PC-9 (cell line): ENCODE results near the gene F12. TPM values are rescaled to one million over a fixed set of nuclear protein-coding genes. Genes with fewer than 3 reads are reported as not detected.

Source experiments
- BruUV-seq: library from RNA; stranded (reverse); fragments of 400-500 nt; replicated peaks from 2 replicates; lab custom pipeline; 2021; lab: Mats Ljungman, UMichigan
- CTCF ChIA-PET: fragments of 300-600 bp; sonication (Branson Sonifier 250); formaldehyde crosslinking; loops from one replicate; lab custom pipeline; 2022; ENCODE audit warnings: antibody characterized with exemption; lab: Charles Lee
- POLR2A ChIA-PET: fragments of 300-600 bp; sonication (Branson Sonifier 250); formaldehyde crosslinking; loops from one replicate; lab custom pipeline; 2022; ENCODE audit warnings: antibody characterized with exemption; ENCODE audit not compliant: unreplicated experiment; lab: Charles Lee
- DNase-seq, 2 experiments: peaks; one replicate each; pipeline versions ENCODE4 v3.0.0 to v3.0.0-alpha.2; 2015 to 2022; ENCODE audit warnings: mixed read lengths in 1 of 2
- H2AFZ ChIP-seq: fragments of 200-600 bp; sonication (generic); 2 replicates; pipeline ENCODE4 v1.8.1; 2017; ENCODE audit warnings: antibody characterized with exemption
- H3F3A ChIP-seq: fragments of 200-600 bp; sonication (generic); 2 replicates; pipeline ENCODE4 v1.8.1; 2017; ENCODE audit warnings: antibody characterized with exemption, mild to moderate bottlenecking, low read depth; ENCODE audit not compliant: insufficient read depth
- H3K27ac ChIP-seq: fragments of 200-600 bp; sonication (generic); 2 replicates; pipeline ENCODE4 v1.6.1; 2016; ENCODE audit warnings: mixed run types
- H3K27me3 ChIP-seq: fragments of 200-600 bp; sonication (generic); 2 replicates; pipeline ENCODE4 v1.6.1; 2016; ENCODE audit warnings: low read depth, mixed run types; ENCODE audit not compliant: insufficient read depth
- H3K36me3 ChIP-seq: fragments of 200-600 bp; sonication (generic); 2 replicates; pipeline ENCODE4 v1.6.1; 2016; ENCODE audit warnings: low read depth, mixed run types
- H3K4me1 ChIP-seq: fragments of 200-600 bp; sonication (generic); replicated peaks from 2 replicates; pipeline ENCODE4 v1.6.1; 2016; ENCODE audit warnings: mixed run types; ENCODE audit not compliant: insufficient read depth
- H3K4me2 ChIP-seq: fragments of 200-600 bp; sonication (generic); 2 replicates; pipeline ENCODE4 v1.6.1; 2017; ENCODE audit warnings: mixed run types
- H3K4me3 ChIP-seq: fragments of 200-600 bp; sonication (generic); 2 replicates; pipeline ENCODE4 v1.6.1; 2016; ENCODE audit warnings: mixed run types
- H3K79me2 ChIP-seq: fragments of 200-600 bp; sonication (generic); 2 replicates; pipeline ENCODE4 v1.6.1; 2017; ENCODE audit warnings: low read depth, mixed run types
- H3K9me2 ChIP-seq: fragments of 200-600 bp; sonication (generic); 2 replicates; pipeline ENCODE4 v1.8.1; 2017; ENCODE audit warnings: mild to moderate bottlenecking; ENCODE audit not compliant: insufficient read depth
- H3K9me3 ChIP-seq: fragments of 200-600 bp; sonication (generic); 2 replicates; pipeline ENCODE4 v1.8.1; 2016; ENCODE audit warnings: low read depth; ENCODE audit not compliant: insufficient read depth
- H4K20me1 ChIP-seq: fragments of 200-600 bp; sonication (generic); 2 replicates; pipeline ENCODE4 v1.8.1; 2017; ENCODE audit not compliant: insufficient read depth
- CTCF ChIP-seq: fragments of 200-600 bp; sonication (generic); conservative IDR thresholded peaks from 2 replicates; pipeline ENCODE4 v1.6.1; 2017; ENCODE audit warnings: mixed run types, antibody characterized with exemption, mild to moderate bottlenecking, moderate library complexity
- EZH2 ChIP-seq: fragments of 200-600 bp; sonication (generic); IDR thresholded peaks from 2 replicates; pipeline ENCODE4 v1.8.0; 2017; ENCODE audit warnings: antibody characterized with exemption, low read depth
- intact Hi-C: fragments of 100-400 bp; cut with micrococcal nuclease; formaldehyde crosslinking; loops from one replicate; pipeline ENCODE4 v1.10.0; 2022; ENCODE audit not compliant: unreplicated experiment
- total RNA-seq: library from RNA; stranded (reverse); gene quantifications from 2 replicates; pipeline ENCODE4 v1.2.3, GENCODE V29; 2021

Gene F12
- total RNA-seq, 1 experiment from 2014 or later, result 14.5 TPM

DNA sequence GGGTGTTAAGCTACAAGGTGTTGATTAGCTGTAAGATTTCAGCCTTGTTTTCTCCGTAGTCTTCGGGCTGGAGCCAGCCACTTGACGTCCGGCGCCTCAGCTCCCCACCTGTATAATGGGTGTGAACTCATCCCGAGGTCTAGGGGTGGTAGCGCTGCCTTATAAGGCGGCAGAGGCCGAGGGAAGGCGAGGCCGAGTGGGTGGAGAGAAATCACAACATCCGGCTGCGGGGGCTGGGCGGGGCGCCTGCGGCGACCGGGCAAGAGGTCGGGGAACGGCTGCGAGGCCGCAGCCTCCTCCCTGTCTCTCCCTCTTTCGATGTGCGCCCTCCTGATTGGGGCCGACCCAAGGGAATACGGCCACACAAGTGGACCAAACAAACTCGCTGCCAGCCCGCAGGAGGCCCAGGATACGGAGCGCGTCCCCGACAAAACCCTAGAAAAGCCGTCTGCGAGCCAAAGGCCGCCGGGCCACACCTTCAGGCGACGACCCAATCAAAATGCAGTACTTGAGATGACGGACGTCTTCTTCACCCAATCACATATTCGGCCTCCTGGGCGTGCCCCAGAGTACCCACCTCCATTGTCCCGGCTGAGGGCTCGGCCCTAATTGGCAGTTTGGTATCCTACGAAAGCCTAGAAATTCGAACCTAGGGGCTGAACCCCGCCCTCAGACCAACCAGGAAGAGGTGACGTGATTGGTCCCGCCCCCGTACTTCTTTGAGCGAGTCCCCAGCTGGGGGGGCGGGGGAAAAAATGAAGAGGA lies 16.6 kb upstream of the F12 start:
- H3K36me3 ChIP-seq, result no peaks in the 10 kb centered on the region
- BruUV-seq, result no TSS peak
- CTCF ChIA-PET, result interaction anchor here (0.5 to 2.4 kb wide), 10 partner anchors 20 to 116 kb away, joined by 3 to 18 read pairs (median 5); no protein-coding TSS in a partner anchor
- peak overlapping the region; percentile 87 for H2AFZ ChIP-seq
- no peaks in the 10 kb centered on the region for H3K9me3 ChIP-seq
- TF ChIP-seq CTCF, result no peak
- TF ChIP-seq EZH2, result no peak
- peaks cover 10% of the 10 kb centered on the region; the same call in 1 of the 2 replicates for H3F3A ChIP-seq
- POLR2A ChIA-PET, result interaction anchor here (0.5 to 1.3 kb wide), 17 partner anchors 18 to 883 kb away, joined by 3 to 31 read pairs (median 5); partner anchors contain the start of gene PDLIM7
- H4K20me1 ChIP-seq, result peaks cover 23% of the 10 kb centered on the region
- no peaks in the 10 kb centered on the region for H3K9me2 ChIP-seq
- peaks cover 35% of the 10 kb centered on the region for H3K79me2 ChIP-seq
- DNase-seq, result peak; percentile 99 to 100
- H3K27me3 ChIP-seq, result no peaks in the 10 kb centered on the region
- peak overlapping the region; percentile 81 for H3K27ac ChIP-seq
- intact Hi-C loops, result loop anchor here (1.0 to 2.0 kb wide), 5 partner anchors 22 to 108 kb away; no protein-coding TSS in a partner anchor
- peak overlapping the region; percentile 64 for H3K4me3 ChIP-seq
- H3K4me2 ChIP-seq, result peak overlapping the region; percentile 76
- H3K4me1 ChIP-seq, result peaks cover 23% of the 10 kb centered on the region

- no peaks in the 10 kb centered on the region for H3K9me3 ChIP-seq
- DNase-seq, result no peak
- H2AFZ ChIP-seq, result peak overlapping the region; percentile 87
- TF ChIP-seq EZH2, result no peak
- TF ChIP-seq CTCF, result no peak
- H3K36me3 ChIP-seq, result no peaks in the 10 kb centered on the region
- peaks cover 35% of the 10 kb centered on the region for H3K79me2 ChIP-seq
- peak overlapping the region; percentile 64 for H3K4me3 ChIP-seq
- ChIA-PET POLR2A (interaction anchor here (0.6 to 0.9 kb wide), 3 partner anchors 72 to 847 kb away, joined by 3 to 5 read pairs (median 4); partner anchors contain the start of gene PDLIM7), CTCF (interaction anchor here (0.6 to 2.4 kb wide), 4 partner anchors 23 to 73 kb away, joined by 3 to 13 read pairs (median 8); no protein-coding TSS in a partner anchor)
- H4K20me1 ChIP-seq, result peaks cover 22% of the 10 kb centered on the region
- peaks cover 23% of the 10 kb centered on the region for H3K4me1 ChIP-seq
- intact Hi-C loops, result no loop called here
- peaks cover 10% of the 10 kb centered on the region; the same call in 1 of the 2 replicates for H3F3A ChIP-seq
- BruUV-seq, result TSS peak; percentile 90
- no peaks in the 10 kb centered on the region for H3K9me2 ChIP-seq
- H3K27me3 ChIP-seq, result no peaks in the 10 kb centered on the region
- peak overlapping the region; percentile 76 for H3K4me2 ChIP-seq
- peak overlapping the region; percentile 81 for H3K27ac ChIP-seq
These were observed 15.9 kb upstream of the F12 start for GRCh38 chr5:177425196-177425800.

DNA sequence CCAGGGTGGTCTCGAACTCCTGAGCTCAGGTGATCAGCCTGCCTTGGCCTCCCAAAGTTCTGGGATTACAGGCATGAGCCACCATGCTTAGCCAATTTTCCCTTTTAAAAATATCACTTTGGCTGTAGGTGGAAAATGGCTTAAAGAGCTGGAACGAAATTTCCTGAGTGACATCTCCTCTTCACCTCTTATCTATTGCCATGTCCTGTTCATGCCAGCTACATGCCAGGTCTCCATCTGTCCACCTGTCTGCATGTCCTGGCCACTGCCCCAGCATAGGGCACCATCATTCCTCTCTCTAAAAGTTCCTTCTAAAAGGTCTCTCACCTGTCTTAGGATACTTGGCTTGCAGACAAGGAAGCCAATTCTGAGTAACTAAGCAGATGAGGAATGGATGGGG lies 14.3 kb upstream of the F12 start:
- Histone ChIP-seq H3K4me2 (no peak overlapping the region), H3K36me3 (no peaks in the 10 kb centered on the region), H3K4me3 (no peak overlapping the region), H3F3A (peaks cover 10% of the 10 kb centered on the region; the same call in 1 of the 2 replicates), H4K20me1 (peaks cover 12% of the 10 kb centered on the region), H3K9me2 (no peaks in the 10 kb centered on the region), H2AFZ (no peak overlapping the region), H3K79me2 (peaks cover 20% of the 10 kb centered on the region), H3K4me1 (peaks cover 23% of the 10 kb centered on the region), H3K27ac (no peak overlapping the region), H3K27me3 (no peaks in the 10 kb centered on the region), H3K9me3 (no peaks in the 10 kb centered on the region)
- CTCF ChIA-PET, result no interaction called here
- BruUV-seq, result no TSS peak
- TF ChIP-seq EZH2, result no peak
- no peak for TF ChIP-seq CTCF
- DNase-seq, result no peak
- intact Hi-C loops, result no loop called here
- POLR2A ChIA-PET, result no interaction called here
